WTC11 (cell line): Measurements from ENCODE around the gene NFATC2.

Experiments
- CTCF ChIP-seq: fragments of 200-600 bp; IDR thresholded peaks from 2 replicates; pipeline ENCODE4 v1.8.0; 2022; ENCODE audit warnings: antibody characterized with exemption
- IRF2 ChIP-seq: sonication (generic); formaldehyde crosslinking; IDR thresholded peaks from 2 replicates; pipeline ENCODE4 v1.8.0; 2022; ENCODE audit warnings: low read depth, missing genetic modification reagents, borderline replicate concordance
- NFYB ChIP-seq: sonication (generic); formaldehyde crosslinking; conservative IDR thresholded peaks from 2 replicates; pipeline ENCODE4 v1.8.0; 2022; ENCODE audit warnings: low read depth, missing genetic modification reagents
- TEAD4 ChIP-seq: sonication (generic); formaldehyde crosslinking; IDR thresholded peaks from 2 replicates; pipeline ENCODE4 v1.8.0; 2022; ENCODE audit warnings: mild to moderate bottlenecking, missing genetic modification reagents
- ZNF671 ChIP-seq: fragments of 250-450 bp; sonication (Bioruptor Pico); IDR thresholded peaks from 2 replicates; pipeline ENCODE4 v1.8.0; 2021; ENCODE audit warnings: mild to moderate bottlenecking

GRCh38 chr20:51456511-51457509 lies 85.7 kb downstream of the NFATC2 start:
- TF ChIP-seq TEAD4 (CRISPR knock-in tag) (no peak), CTCF (no peak), NFYB (CRISPR knock-in tag) (no peak), IRF2 (no peak), ZNF671 (CRISPR knock-in tag) (no peak)
